ENCODE results near the gene RABGEF1.

DNA sequence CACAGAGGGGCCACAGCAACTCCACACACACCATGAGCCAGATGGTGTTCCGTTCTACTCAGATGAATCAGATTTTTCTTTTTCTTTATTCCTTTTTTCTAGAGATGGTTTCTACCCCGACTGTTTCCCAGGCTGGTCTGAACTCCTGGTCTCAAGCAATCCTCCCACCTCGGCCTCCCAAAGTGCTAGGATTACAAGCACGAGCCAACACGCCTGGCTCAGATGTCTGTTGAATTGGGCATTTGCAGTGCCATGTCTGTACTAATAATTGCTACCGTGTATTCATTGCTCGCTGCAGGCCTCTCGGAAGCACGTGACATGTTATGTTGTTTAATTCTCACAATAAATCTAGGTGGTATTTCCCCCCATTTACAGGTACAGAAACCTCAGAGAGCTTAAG lies 67.2 kb downstream of the RABGEF1 start:
- TF ChIP-seq, protein P1, sequence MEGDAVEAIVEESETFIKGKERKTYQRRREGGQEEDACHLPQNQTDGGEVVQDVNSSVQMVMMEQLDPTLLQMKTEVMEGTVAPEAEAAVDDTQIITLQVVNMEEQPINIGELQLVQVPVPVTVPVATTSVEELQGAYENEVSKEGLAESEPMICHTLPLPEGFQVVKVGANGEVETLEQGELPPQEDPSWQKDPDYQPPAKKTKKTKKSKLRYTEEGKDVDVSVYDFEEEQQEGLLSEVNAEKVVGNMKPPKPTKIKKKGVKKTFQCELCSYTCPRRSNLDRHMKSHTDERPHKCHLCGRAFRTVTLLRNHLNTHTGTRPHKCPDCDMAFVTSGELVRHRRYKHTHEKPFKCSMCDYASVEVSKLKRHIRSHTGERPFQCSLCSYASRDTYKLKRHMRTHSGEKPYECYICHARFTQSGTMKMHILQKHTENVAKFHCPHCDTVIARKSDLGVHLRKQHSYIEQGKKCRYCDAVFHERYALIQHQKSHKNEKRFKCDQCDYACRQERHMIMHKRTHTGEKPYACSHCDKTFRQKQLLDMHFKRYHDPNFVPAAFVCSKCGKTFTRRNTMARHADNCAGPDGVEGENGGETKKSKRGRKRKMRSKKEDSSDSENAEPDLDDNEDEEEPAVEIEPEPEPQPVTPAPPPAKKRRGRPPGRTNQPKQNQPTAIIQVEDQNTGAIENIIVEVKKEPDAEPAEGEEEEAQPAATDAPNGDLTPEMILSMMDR (IDR thresholded peaks at IDR 0.05) = no peak
- TF ChIP-seq POLR2A (IDR thresholded peaks at IDR 0.05) = no peak

All from uterus (tissue), 2 donors.